Right cardiac atrium (tissue), 5 donors: ENCODE results near the gene MEF2C. TPM values are rescaled to one million over a fixed set of nuclear protein-coding genes. Genes with fewer than 3 reads are reported as not detected.

Experiments
- ATAC-seq, 2 donors: fragments of 200-7000 bp; cut with Tn5 transposase; one replicate each; pipeline versions ENCODE4 v1.8.0 to v1.9.1; 2020; ENCODE audit warnings: moderate library complexity in 2 of 2, mild to moderate bottlenecking in 1 of 2
- DNase-seq, 3 donors: peaks; one replicate each; pipeline ENCODE4 v3.0.0-alpha.2; 2020
- H3K27ac ChIP-seq: one replicate; pipeline ENCODE4 v1.5.1; 2013; ENCODE audit warnings: mild to moderate bottlenecking, low read length, control low read depth, moderate library complexity
- H3K27me3 ChIP-seq: one replicate; pipeline ENCODE4 v1.6.1; 2013; ENCODE audit not compliant: control insufficient read depth, insufficient read depth
- H3K4me1 ChIP-seq: one replicate; pipeline ENCODE4 v1.6.1; 2013; ENCODE audit warnings: low read length; ENCODE audit not compliant: control insufficient read depth, insufficient read depth
- H3K4me3 ChIP-seq: one replicate; pipeline ENCODE4 v1.5.1; 2013; ENCODE audit warnings: low read length, control low read depth
- H3K9me3 ChIP-seq: one replicate; pipeline ENCODE4 v1.6.1; 2013; ENCODE audit warnings: low read length; ENCODE audit not compliant: control insufficient read depth
- WGBS: extraction: QIAGEN DNeasy Blood & Tissue Kit; methylation state at CpG from one replicate; pipeline ENCODE4 v1.1.7; 2013; 5-methylcytosine and 5-hydroxymethylcytosine counted together
- intact Hi-C, 4 donors: fragments of 100-400 bp; cut with DNase I; formaldehyde crosslinking; loops; one replicate each; pipeline versions ENCODE4 v1.11.0 to v1.14.0; 2022 to 2023
- polyA plus RNA-seq: library from polyadenylated mRNA; stranded (reverse); fragments of 200-250 nt; gene quantifications from one replicate; pipeline ENCODE4 v1.2.3, GENCODE V29; 2013
- total RNA-seq, 4 donors: library from RNA; stranded (reverse); fragmentation: NEBNext Ultra II Directional; extraction: Animal tissue kit (Norgen Biotek cat#: 25700); gene quantifications; one replicate each; pipeline ENCODE4 v1.2.1, GENCODE V29; 2021
- donor health status: healthy with polysubstance abuse.
- donor health status: DM: no; HTN: yes; CAD: no.
- donor health status: DM: no; HTN: no; CAD: no.
- donor health status: DM: no; HTN: yes; CAD: no; lungs with severe emphysema.
- donor health status: DM: yes; HTN: yes; CAD: no.

MEF2C gene
- total and polyA plus RNA-seq, 5 donors = 14.5 to 78.4 (median 64.5) TPM

DNA sequence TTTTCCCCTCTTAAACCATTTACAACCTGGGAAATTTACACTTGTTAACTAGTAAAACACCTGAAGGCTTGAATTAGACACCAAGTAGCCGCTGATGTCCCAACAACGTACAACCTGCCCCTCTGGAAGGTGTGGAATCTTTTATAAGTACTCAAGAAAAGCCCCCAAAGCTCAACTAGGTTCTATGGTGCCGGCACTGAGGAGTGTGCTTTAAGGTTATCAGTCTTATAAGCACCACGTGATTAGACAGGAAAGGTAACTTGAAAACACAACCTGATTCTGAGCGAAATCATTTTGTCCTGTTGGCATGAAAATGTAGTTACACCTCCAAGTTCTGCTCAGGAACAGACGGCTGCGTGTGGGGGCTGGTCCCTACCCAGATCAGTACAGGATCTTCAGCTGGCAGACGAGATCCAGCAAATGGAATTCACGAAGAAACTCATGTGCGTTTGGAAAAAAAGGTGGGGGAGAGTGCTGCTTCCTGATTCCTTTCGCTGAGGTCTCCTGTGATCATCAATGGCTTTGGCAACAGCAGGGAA is 195.5 kb downstream of the MEF2C start:
- no peak for ATAC-seq
- Histone ChIP-seq H3K4me1 (no peaks in the 10 kb centered on the region), H3K4me3 (no peak overlapping the region), H3K27me3 (no peaks in the 10 kb centered on the region), H3K27ac (no peak overlapping the region), H3K9me3 (no peaks in the 10 kb centered on the region)
- WGBS = 10% methylated on average over 11 of the region's 11 CpGs
- no peak for DNase-seq
- intact Hi-C loops = loop anchor here in 1 of 4 donors (5.0 kb wide), 1 partner anchor 905 kb away; no protein-coding TSS in a partner anchor

DNA sequence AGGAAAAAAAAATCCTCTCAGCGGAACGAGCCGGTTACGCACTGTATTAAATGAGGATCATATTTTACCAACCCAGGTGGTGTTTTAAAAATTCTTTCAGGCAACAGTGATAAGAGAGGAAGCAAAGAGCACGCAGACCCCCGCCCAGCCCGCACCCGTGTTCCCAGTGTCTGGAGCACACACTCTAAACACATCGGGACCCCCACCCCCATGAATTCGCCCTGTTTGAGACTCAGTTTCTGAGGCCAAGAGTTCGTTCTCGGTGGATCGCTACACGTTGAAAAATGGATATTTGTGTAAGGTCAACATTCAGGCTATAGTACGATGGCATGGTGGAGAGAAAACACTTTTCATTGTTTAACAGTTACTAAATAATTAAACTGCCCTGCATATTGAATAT is 196.3 kb downstream of the MEF2C start:
- Histone ChIP-seq H3K27ac (no peak overlapping the region), H3K4me1 (no peaks in the 10 kb centered on the region), H3K4me3 (no peak overlapping the region), H3K27me3 (no peaks in the 10 kb centered on the region), H3K9me3 (no peaks in the 10 kb centered on the region)
- intact Hi-C loops = loop anchor here in 1 of 4 donors (5.0 kb wide), 1 partner anchor 904 kb away; no protein-coding TSS in a partner anchor
- ATAC-seq (no peak), DNase-seq (no peak)
- WGBS = 15% methylated on average over 15 of the region's 15 CpGs

DNA sequence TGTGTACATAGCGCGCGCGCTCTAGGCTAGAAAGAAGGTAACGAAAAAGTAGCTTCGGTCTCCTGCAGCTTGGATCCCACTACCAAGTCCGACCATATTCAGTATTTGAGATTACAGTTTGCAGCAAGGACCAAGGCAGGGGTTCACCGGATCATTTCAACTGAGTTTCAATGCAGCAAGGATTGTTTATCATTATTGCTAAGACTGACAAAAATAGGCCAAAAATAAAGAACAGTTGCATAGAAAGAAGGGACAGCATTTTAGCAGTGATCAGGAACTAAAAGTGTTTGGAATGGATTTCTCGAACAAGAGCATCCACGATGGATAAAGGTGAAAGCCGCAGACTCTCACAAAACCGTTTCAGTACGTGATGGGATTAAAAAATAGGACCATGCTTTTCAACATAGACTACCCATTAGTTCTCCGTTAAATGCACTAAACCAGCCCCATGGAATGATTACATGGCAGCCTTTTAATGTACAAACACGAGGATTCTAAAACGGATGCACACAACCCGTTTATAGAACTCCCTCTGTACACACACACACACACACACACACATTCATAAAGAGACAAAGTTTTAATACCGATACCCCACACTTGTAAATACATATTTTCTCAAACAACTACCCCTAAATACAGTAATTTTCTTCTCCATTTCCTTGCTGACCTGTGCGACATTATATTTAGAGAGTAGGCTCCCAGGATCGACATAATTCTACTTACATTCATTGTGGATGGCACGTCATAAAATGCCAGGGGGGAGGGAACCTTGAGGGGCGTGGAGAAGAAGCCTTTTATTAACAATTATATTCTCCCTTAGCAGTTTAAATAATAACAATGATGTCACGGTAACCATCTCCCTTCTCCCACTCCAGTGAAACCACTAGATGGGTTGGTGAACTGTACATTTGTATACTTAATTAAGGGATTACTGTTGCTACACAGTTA is 197.1 kb downstream of the MEF2C start:
- Histone ChIP-seq H3K27me3 (no peaks in the 10 kb centered on the region), H3K4me3 (no peak overlapping the region), H3K4me1 (no peaks in the 10 kb centered on the region), H3K9me3 (no peaks in the 10 kb centered on the region), H3K27ac (no peak overlapping the region)
- DNase-seq (no peak), ATAC-seq (no peak)
- intact Hi-C loops = loop anchor here in 1 of 4 donors (5.0 kb wide), 1 partner anchor 904 kb away; no protein-coding TSS in a partner anchor
- WGBS = 14% methylated on average over 23 of the region's 23 CpGs

DNA sequence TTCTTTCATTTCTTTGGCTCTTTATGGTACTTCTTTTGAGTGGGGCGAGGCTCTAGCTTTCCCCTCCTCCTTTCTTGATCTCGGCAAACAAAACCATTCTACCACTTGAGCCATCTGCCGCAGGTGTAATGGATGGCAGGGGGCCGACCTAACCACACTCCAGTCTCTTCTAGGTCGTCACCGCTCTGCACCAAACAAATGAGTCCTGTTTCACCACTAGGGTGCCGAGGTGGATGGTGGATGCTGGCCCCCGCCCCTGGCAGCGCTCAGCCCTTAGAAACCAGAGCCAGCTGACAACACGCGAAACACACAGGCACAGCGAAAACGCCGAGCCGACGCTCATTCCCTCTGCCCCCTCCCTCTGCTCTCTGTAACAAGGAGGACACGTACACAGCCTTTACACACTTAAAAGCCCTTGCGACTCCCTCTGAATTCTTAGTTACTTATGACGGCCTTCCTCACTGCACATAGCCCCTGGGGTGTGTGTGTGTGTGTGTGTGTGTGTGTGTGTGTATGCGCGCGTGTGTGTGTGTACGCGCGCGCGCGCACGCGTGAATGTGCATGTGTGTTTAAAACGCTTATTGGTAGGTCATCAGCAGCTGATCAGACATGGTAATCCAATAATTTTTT is 199.4 kb downstream of the MEF2C start:
- no peaks in the 10 kb centered on the region for H3K4me1 ChIP-seq
- H3K27ac ChIP-seq = no peak overlapping the region
- ATAC-seq (no peak), DNase-seq (no peak)
- no peaks in the 10 kb centered on the region for H3K9me3 ChIP-seq
- H3K27me3 ChIP-seq = no peaks in the 10 kb centered on the region
- intact Hi-C loops = no loop called here
- 4% methylated on average over 31 of the region's 31 CpGs for WGBS
- no peak overlapping the region for H3K4me3 ChIP-seq

DNA sequence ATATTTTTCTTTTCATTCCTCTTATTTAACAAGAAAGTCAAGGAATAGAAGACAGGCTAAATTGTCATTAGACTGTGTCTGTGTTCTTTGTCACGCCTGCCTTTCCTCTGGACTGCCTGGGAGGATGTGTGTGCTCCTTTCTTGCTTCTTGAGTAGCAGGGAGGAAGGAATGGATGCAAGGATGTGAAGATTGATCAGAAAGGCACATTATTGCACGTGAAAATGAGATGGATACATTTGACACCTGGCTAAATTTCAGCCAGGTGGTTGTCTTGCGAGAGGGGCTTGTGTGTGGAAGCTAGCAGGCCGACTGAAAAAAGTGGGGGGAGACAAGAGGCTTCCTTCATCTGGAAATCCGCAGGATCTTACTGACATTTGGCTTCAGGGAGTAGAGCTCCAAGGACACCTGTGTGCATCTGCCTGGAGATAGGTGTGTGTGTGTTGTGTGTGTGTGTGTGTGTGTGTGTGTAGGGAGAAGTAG is 200.1 kb downstream of the MEF2C start:
- Histone ChIP-seq H3K4me3 (no peak overlapping the region), H3K4me1 (no peaks in the 10 kb centered on the region), H3K27me3 (no peaks in the 10 kb centered on the region), H3K9me3 (no peaks in the 10 kb centered on the region), H3K27ac (no peak overlapping the region)
- DNase-seq (no peak), ATAC-seq (no peak)
- intact Hi-C loops = no loop called here
- WGBS = 16% methylated on average over 5 of the region's 5 CpGs

DNA sequence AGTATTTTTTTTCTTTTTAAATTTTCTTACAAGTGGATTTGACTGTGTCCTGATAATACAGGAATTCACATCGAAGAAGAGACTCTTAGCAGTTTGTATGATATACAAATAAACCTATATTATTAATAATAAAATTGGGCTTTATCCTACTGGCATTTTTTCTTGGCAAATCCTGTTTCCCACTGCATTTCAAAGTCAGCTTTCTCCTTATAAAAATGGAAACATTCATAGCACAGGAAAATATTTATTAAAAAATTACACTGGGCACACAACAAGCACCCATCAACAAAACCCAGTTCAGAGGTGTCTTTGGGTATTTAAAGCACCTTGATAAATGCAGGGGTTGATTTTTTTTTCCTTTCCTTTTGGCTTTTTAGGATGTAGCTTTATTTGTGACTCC is 200.9 kb downstream of the MEF2C start:
- intact Hi-C loops = no loop called here
- DNase-seq = no peak

DNA sequence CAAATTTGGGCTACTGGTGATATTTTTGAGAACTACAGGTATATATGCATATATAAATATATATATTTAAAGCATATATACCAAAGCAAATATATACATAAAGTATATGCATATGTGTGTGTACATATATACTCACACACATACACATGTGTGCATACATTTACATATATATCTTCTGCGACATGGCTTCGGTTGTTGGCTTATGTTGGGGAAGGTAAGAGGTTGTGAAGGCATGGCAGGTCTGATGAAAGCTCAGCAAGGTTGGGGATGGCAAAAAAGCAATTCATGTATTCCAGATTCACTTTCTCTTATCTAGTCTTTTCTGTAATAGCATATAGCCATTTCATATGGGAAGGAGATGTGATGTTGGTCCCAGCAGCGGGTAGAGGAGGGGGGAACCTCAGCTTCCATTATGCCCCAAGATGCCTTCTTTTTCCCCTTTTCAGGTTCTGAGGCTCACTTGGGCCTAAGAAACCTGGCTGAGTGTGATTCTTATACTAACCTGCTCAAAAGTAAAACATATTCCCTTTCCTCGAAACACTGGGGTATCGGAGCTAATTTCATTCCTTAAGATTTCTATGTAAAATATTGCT is 201.7 kb downstream of the MEF2C start:
- H3K27me3 ChIP-seq = peaks cover 4% of the 10 kb centered on the region
- 33% methylated on average over 5 of the region's 5 CpGs for WGBS
- intact Hi-C loops = loop anchor here in 1 of 4 donors (2.0 kb wide), 1 partner anchor 901 kb away; no protein-coding TSS in a partner anchor
- DNase-seq = no peak
- no peak for ATAC-seq
- H3K27ac ChIP-seq = no peak overlapping the region
- H3K4me1 ChIP-seq = no peaks in the 10 kb centered on the region
- no peak overlapping the region for H3K4me3 ChIP-seq
- H3K9me3 ChIP-seq = no peaks in the 10 kb centered on the region

More for the DNA sequence above, 200.9 kb downstream of the MEF2C start:
- H3K4me3 ChIP-seq = no peak overlapping the region
- no peaks in the 10 kb centered on the region for H3K9me3 ChIP-seq
- no peaks in the 10 kb centered on the region for H3K27me3 ChIP-seq
- WGBS = 4% methylated on average over 1 of the region's 1 CpG
- H3K4me1 ChIP-seq = no peaks in the 10 kb centered on the region
- ATAC-seq = no peak
- no peak overlapping the region for H3K27ac ChIP-seq

DNA sequence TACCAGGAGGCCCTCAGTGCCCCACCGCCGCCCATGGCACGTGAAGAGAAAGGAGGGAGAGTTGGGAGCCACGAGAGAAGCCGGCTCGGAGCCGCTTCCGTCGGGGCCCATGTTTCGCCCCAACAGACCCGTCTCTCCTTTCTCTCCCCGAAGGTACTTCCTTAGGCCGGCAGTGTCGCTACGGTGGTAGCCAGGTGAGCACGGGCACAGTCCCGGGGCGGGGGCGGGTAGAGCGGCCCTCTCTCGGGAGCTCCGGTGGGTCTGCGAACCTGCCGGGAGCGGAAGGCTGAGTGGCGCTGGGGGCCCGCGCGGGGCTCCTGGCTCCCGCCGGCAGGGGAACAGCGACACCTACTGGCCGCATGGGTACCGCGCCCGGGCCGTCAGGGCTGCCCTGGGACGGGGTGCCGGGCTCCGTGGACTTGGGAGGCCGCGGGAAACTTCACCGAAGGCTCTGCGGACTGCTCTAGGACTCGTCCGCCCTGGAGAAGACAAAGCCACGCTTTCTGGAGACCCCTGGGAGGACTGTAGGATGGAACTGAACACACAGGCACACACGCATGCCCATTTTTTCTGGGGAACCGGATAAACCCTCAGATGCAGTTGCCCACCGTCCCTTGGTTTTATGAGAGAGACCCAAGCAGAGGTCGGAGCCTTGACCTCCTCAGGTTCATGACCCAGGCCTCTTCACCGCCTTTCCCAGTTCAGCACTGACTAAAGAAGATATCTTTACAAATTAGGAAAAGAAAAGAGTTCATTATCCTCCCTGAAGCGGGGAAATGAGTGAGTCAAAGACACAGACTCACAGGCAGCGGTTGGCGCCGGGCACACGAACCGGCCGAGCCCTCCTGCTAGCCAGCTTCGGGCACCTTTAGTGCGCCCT is 202.5 kb downstream of the MEF2C start:
- intact Hi-C loops = loop anchor here in 1 of 4 donors (2.0 kb wide), 1 partner anchor 900 kb away; no protein-coding TSS in a partner anchor
- Histone ChIP-seq H3K9me3 (no peaks in the 10 kb centered on the region), H3K27ac (no peak overlapping the region), H3K4me1 (peaks cover 4% of the 10 kb centered on the region), H3K27me3 (peaks cover 4% of the 10 kb centered on the region), H3K4me3 (peak overlapping the region; percentile 67)
- DNase-seq (peak; percentile 63 to 86 (median 86)), ATAC-seq (peak; percentile 92 to 94)
- WGBS = 4% methylated on average over 61 of the region's 61 CpGs

DNA sequence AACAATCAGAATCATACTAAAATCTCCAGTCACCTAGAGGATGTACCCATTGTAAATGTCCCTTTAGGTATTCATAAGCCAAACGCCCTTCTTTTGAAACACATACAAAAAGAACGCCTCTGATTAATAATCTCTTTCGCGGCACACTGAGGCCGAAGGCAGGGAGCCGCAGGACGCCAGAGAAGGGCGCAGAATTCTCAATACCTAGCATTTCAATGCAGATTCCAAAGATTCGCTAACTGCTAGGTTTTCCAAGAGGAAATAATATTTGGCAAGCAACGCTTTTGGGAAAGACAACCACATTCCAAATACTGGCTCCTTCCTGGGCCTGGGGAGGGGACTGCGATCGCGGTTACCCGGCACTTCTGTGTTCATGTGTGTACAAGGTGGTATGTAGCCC is 203.3 kb downstream of the MEF2C start:
- Histone ChIP-seq H3K27me3 (peaks cover 4% of the 10 kb centered on the region), H3K27ac (no peak overlapping the region), H3K9me3 (no peaks in the 10 kb centered on the region), H3K4me1 (peaks cover 4% of the 10 kb centered on the region), H3K4me3 (no peak overlapping the region)
- ATAC-seq = no peak
- 14% methylated on average over 14 of the region's 14 CpGs for WGBS
- intact Hi-C loops = loop anchor here (2.0 to 5.0 kb wide), 3 partner anchors 537 to 899 kb away; no protein-coding TSS in a partner anchor
- DNase-seq = no peak
